HEK293 (cell line): ENCODE measurements around the gene COX5A.

ENCODE experiments used
- CTCF ChIA-PET: fragments of 350-600 bp; formaldehyde crosslinking; extraction: SDS; loops from one replicate; lab custom pipeline; 2021; ENCODE audit warnings: antibody characterized with exemption; lab: Yijun Ruan, JAX
- POLR2A ChIA-PET: fragments of 300-600 bp; formaldehyde crosslinking; extraction: SDS; loops from one replicate; lab custom pipeline; 2020; ENCODE audit warnings: antibody characterized with exemption, inconsistent platforms; lab: Yijun Ruan, JAX
- H3K27ac ChIP-seq: fragments of 200-500 bp; sonication (Bioruptor generic); 2 replicates; pipeline ENCODE4 v1.5.1; 2014; ENCODE audit warnings: low read depth, low read length, control low read depth, inconsistent platforms; ENCODE audit errors: extremely low read depth
- H3K36me3 ChIP-seq, 2 experiments: fragments of 200-500 bp in 1 of 2; sonication (Bioruptor generic) in 1 of 2; 1 replicate in 1 of 2; 2 replicates in 1 of 2; pipeline ENCODE4 v1.5.1; 2014 to 2017; ENCODE audit warnings: inconsistent platforms in 2 of 2, low read length in 2 of 2; ENCODE audit not compliant: control insufficient read depth in 2 of 2, insufficient read depth in 1 of 2
- H3K4me1 ChIP-seq: fragments of 200-500 bp; sonication (Bioruptor generic); 2 replicates; pipeline ENCODE4 v1.5.1; 2014; ENCODE audit warnings: mild to moderate bottlenecking, low read length, inconsistent platforms; ENCODE audit not compliant: control insufficient read depth, insufficient read depth
- H3K4me3 ChIP-seq: 2 replicates; pipeline ENCODE4 v1.5.1; 2011; ENCODE audit warnings: low read depth, mild to moderate bottlenecking, control low read depth, low read length, moderate library complexity
- H3K9me3 ChIP-seq: fragments of 200-500 bp; sonication (Bioruptor generic); 2 replicates; pipeline ENCODE4 v1.5.1; 2014; ENCODE audit warnings: low read depth, low read length, inconsistent platforms; ENCODE audit not compliant: control insufficient read depth, insufficient read depth
- FEZF1 ChIP-seq: fragments of 450-650 bp; formaldehyde crosslinking; IDR thresholded peaks from 2 replicates; pipeline ENCODE4 v1.5.1; 2016; ENCODE audit warnings: missing biosample characterization, missing genetic modification characterization
- GLI4 ChIP-seq: fragments of 450-650 bp; formaldehyde crosslinking; IDR thresholded peaks from 2 replicates; pipeline ENCODE4 v1.5.1; 2016; ENCODE audit warnings: missing biosample characterization, missing genetic modification characterization
- PRDM1 ChIP-seq: fragments of 450-650 bp; formaldehyde crosslinking; IDR thresholded peaks from 2 replicates; pipeline ENCODE4; 2016; ENCODE audit warnings: missing biosample characterization, missing genetic modification characterization
- ZFHX2 ChIP-seq: fragments of 450-650 bp; formaldehyde crosslinking; conservative IDR thresholded peaks from 2 replicates; pipeline ENCODE4 v1.5.1; 2016; ENCODE audit warnings: missing biosample characterization, missing genetic modification characterization
- ZNF132 ChIP-seq: fragments of 450-650 bp; formaldehyde crosslinking; IDR thresholded peaks from 2 replicates; pipeline ENCODE4 v1.5.1; 2017; ENCODE audit warnings: missing biosample characterization, missing genetic modification characterization, borderline replicate concordance
- ZNF155 ChIP-seq: fragments of 450-650 bp; formaldehyde crosslinking; IDR thresholded peaks from 2 replicates; pipeline ENCODE4 v1.5.1; 2016; ENCODE audit warnings: missing biosample characterization, missing genetic modification characterization
- ZNF214 ChIP-seq: fragments of 450-650 bp; formaldehyde crosslinking; IDR thresholded peaks from 2 replicates; pipeline ENCODE4 v1.5.1; 2017; ENCODE audit warnings: missing biosample characterization, mild to moderate bottlenecking, missing genetic modification characterization, borderline replicate concordance
- ZNF239 ChIP-seq: fragments of 450-650 bp; formaldehyde crosslinking; IDR thresholded peaks from 2 replicates; pipeline ENCODE4 v1.5.1; 2016; ENCODE audit warnings: missing biosample characterization, missing genetic modification characterization
- ZNF37A ChIP-seq: fragments of 450-650 bp; IDR thresholded peaks from 2 replicates; pipeline ENCODE4 v1.5.1; 2018; ENCODE audit warnings: missing biosample characterization, missing genetic modification characterization
- ZNF398 ChIP-seq: fragments of 450-650 bp; formaldehyde crosslinking; IDR thresholded peaks from 2 replicates; pipeline ENCODE4 v1.5.1; 2017; ENCODE audit warnings: missing biosample characterization, missing genetic modification characterization
- ZNF501 ChIP-seq: fragments of 450-650 bp; formaldehyde crosslinking; IDR thresholded peaks from 2 replicates; pipeline ENCODE4 v1.5.1; 2016; ENCODE audit warnings: missing biosample characterization, missing genetic modification characterization
- ZNF555 ChIP-seq: fragments of 450-650 bp; formaldehyde crosslinking; conservative IDR thresholded peaks from 2 replicates; pipeline ENCODE4 v1.5.1; 2017; ENCODE audit warnings: missing biosample characterization, mild to moderate bottlenecking, missing genetic modification characterization, inconsistent platforms
- ZNF561 ChIP-seq: fragments of 450-650 bp; IDR thresholded peaks from 2 replicates; pipeline ENCODE4 v1.5.1; 2018; ENCODE audit warnings: missing biosample characterization, missing genetic modification characterization, borderline replicate concordance
- ZNF585B ChIP-seq: fragments of 450-650 bp; formaldehyde crosslinking; IDR thresholded peaks from 2 replicates; pipeline ENCODE4 v1.5.1; 2016; ENCODE audit warnings: missing biosample characterization, missing genetic modification characterization
- ZNF654 ChIP-seq: fragments of 450-650 bp; formaldehyde crosslinking; IDR thresholded peaks from 2 replicates; pipeline ENCODE4 v1.5.1; 2016; ENCODE audit warnings: low read depth, missing biosample characterization, missing genetic modification characterization
- ZNF664 ChIP-seq: fragments of 450-650 bp; formaldehyde crosslinking; IDR thresholded peaks from 2 replicates; pipeline ENCODE4 v1.5.1; 2016; ENCODE audit warnings: missing biosample characterization, missing genetic modification characterization
- ZNF707 ChIP-seq: fragments of 450-650 bp; formaldehyde crosslinking; IDR thresholded peaks from 2 replicates; pipeline ENCODE4 v1.5.1; 2016; ENCODE audit warnings: missing biosample characterization, missing genetic modification characterization
- TF ChIP-seq, protein P1 (sequence below): fragments of 450-650 bp; formaldehyde crosslinking; IDR thresholded peaks from 2 replicates; pipeline ENCODE4 v1.5.1; 2016; ENCODE audit warnings: missing biosample characterization, missing genetic modification characterization
- TF ChIP-seq, protein P2 (sequence below): fragments of 450-650 bp; formaldehyde crosslinking; IDR thresholded peaks from 2 replicates; pipeline ENCODE4 v1.5.1; 2016; ENCODE audit warnings: missing biosample characterization, missing genetic modification characterization
- TF ChIP-seq, protein P3 (sequence below): fragments of 450-650 bp; formaldehyde crosslinking; IDR thresholded peaks from 2 replicates; pipeline ENCODE4 v1.5.1; 2016; ENCODE audit warnings: missing biosample characterization, missing genetic modification characterization
- TF ChIP-seq, protein P4 (sequence below): fragments of 450-650 bp; formaldehyde crosslinking; IDR thresholded peaks from 2 replicates; pipeline ENCODE4 v1.5.1; 2016; ENCODE audit warnings: missing biosample characterization, missing genetic modification characterization

COX5A gene

GRCh38 chr15:74967670-74968069, 29.8 kb upstream of the COX5A start:
- POLR2A ChIA-PET = no interaction called here

GRCh38 chr15:74964794-74965193, 26.9 kb upstream of the COX5A start:
- H3K4me3 ChIP-seq = no peak overlapping the region
- ChIA-PET POLR2A (interaction anchor here (0.6 kb wide), 1 partner anchor 17 kb away, joined by 3 read pairs; no protein-coding TSS in a partner anchor), CTCF (interaction anchor here (1.2 to 2.2 kb wide), 2 partner anchors 11 to 14 kb away, joined by 4 to 8 read pairs; no protein-coding TSS in a partner anchor)
- 0 out of 2 replicates have a peak, but pooled peaks have one; percentile 26 for TF ChIP-seq PRDM1 (tag by site-specific recombination)
- TF ChIP-seq FEZF1 (tag by site-specific recombination) = no peak
- no peaks in the 10 kb centered on the region for H3K36me3 ChIP-seq
- no peak overlapping the region for H3K27ac ChIP-seq
- no peaks in the 10 kb centered on the region for H3K9me3 ChIP-seq
- no peaks in the 10 kb centered on the region for H3K4me1 ChIP-seq

More at GRCh38 chr15:74967670-74968069, 29.8 kb upstream of the COX5A start:
- Histone ChIP-seq H3K4me1 (no peaks in the 10 kb centered on the region), H3K27ac (no peak overlapping the region), H3K4me3 (no peak overlapping the region), H3K36me3 (no peaks in the 10 kb centered on the region; a peak in 1 of 3 replicates), H3K9me3 (no peaks in the 10 kb centered on the region)
- TF ChIP-seq ZNF398 (tag by site-specific recombination) (no peak), ZFHX2 (no peak), ZNF707 (tag by site-specific recombination) (no peak), ZNF37A (tag by site-specific recombination) (no peak), ZNF155 (tag by site-specific recombination) (no peak), ZNF501 (no peak), ZNF585B (no peak), ZNF654 (tag by site-specific recombination) (no peak), ZNF132 (tag by site-specific recombination) (no peak), ZNF214 (no peak)
- TF ChIP-seq, protein P1, sequence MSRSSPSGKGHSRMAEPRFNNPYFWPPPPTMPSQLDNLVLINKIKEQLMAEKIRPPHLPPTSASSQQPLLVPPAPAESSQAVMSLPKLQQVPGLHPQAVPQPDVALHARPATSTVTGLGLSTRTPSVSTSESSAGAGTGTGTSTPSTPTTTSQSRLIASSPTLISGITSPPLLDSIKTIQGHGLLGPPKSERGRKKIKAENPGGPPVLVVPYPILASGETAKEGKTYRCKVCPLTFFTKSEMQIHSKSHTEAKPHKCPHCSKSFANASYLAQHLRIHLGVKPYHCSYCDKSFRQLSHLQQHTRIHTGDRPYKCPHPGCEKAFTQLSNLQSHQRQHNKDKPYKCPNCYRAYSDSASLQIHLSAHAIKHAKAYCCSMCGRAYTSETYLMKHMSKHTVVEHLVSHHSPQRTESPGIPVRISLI = no peak
- TF ChIP-seq, protein P2, sequence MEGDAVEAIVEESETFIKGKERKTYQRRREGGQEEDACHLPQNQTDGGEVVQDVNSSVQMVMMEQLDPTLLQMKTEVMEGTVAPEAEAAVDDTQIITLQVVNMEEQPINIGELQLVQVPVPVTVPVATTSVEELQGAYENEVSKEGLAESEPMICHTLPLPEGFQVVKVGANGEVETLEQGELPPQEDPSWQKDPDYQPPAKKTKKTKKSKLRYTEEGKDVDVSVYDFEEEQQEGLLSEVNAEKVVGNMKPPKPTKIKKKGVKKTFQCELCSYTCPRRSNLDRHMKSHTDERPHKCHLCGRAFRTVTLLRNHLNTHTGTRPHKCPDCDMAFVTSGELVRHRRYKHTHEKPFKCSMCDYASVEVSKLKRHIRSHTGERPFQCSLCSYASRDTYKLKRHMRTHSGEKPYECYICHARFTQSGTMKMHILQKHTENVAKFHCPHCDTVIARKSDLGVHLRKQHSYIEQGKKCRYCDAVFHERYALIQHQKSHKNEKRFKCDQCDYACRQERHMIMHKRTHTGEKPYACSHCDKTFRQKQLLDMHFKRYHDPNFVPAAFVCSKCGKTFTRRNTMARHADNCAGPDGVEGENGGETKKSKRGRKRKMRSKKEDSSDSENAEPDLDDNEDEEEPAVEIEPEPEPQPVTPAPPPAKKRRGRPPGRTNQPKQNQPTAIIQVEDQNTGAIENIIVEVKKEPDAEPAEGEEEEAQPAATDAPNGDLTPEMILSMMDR (tag by site-specific recombination) = no peak
- CTCF ChIA-PET = interaction anchor here (0.7 to 1.2 kb wide), 2 partner anchors 333 to 337 kb away, joined by 4 to 5 read pairs; no protein-coding TSS in a partner anchor

DNA sequence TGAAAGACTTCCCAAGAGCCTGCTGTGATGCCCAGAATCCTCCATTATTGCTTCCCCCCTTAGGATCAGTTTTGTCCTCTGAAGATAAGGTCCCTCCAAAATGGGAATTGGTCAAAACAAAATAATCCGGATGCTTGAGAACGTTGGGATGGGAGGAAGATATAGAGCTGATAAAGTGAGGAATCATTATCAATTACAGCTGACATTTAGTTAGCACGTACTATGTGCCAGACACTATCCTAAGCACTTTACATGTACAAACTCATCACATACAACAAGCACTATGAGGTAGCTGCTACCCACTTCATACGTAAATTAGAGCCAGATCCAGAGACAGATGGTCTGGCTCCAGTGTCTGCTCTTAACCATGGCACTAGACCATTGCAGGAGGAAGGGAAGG, 25.3 kb upstream of the COX5A start:
- no peaks in the 10 kb centered on the region for H3K36me3 ChIP-seq
- no peak overlapping the region for H3K4me3 ChIP-seq
- no peaks in the 10 kb centered on the region for H3K9me3 ChIP-seq
- H3K4me1 ChIP-seq = no peaks in the 10 kb centered on the region
- H3K27ac ChIP-seq = no peak overlapping the region
- TF ChIP-seq ZNF239 (no peak), ZNF155 (tag by site-specific recombination) (no peak), ZNF555 (tag by site-specific recombination) (no peak), GLI4 (no peak), ZNF664 (peak; percentile 94), ZNF561 (tag by site-specific recombination) (no peak)
- TF ChIP-seq, protein P3, sequence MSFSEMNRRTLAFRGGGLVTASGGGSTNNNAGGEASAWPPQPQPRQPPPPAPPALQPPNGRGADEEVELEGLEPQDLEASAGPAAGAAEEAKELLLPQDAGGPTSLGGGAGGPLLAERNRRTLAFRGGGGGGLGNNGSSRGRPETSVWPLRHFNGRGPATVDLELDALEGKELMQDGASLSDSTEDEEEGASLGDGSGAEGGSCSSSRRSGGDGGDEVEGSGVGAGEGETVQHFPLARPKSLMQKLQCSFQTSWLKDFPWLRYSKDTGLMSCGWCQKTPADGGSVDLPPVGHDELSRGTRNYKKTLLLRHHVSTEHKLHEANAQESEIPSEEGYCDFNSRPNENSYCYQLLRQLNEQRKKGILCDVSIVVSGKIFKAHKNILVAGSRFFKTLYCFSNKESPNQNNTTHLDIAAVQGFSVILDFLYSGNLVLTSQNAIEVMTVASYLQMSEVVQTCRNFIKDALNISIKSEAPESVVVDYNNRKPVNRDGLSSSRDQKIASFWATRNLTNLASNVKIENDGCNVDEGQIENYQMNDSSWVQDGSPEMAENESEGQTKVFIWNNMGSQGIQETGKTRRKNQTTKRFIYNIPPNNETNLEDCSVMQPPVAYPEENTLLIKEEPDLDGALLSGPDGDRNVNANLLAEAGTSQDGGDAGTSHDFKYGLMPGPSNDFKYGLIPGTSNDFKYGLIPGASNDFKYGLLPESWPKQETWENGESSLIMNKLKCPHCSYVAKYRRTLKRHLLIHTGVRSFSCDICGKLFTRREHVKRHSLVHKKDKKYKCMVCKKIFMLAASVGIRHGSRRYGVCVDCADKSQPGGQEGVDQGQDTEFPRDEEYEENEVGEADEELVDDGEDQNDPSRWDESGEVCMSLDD (tag by site-specific recombination) = no peak
- TF ChIP-seq, protein P4, sequence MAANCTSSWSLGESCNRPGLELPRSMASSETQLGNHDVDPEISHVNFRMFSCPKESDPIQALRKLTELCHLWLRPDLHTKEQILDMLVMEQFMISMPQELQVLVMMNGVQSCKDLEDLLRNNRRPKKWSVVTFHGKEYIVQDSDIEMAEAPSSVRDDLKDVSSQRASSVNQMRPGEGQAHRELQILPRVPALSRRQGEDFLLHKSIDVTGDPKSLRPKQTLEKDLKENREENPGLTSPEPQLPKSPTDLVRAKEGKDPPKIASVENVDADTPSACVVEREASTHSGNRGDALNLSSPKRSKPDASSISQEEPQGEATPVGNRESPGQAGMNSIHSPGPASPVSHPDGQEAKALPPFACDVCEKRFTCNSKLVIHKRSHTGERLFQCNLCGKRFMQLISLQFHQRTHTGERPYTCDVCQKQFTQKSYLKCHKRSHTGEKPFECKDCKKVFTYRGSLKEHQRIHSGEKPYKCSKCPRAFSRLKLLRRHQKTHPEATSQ = no peak
- ChIA-PET POLR2A (no interaction called here), CTCF (interaction anchor here (0.5 to 2.2 kb wide), 5 partner anchors 12 to 585 kb away, joined by 3 to 8 read pairs (median 7); no protein-coding TSS in a partner anchor)
